Measurements from ENCODE around the gene HMX1.

DNA sequence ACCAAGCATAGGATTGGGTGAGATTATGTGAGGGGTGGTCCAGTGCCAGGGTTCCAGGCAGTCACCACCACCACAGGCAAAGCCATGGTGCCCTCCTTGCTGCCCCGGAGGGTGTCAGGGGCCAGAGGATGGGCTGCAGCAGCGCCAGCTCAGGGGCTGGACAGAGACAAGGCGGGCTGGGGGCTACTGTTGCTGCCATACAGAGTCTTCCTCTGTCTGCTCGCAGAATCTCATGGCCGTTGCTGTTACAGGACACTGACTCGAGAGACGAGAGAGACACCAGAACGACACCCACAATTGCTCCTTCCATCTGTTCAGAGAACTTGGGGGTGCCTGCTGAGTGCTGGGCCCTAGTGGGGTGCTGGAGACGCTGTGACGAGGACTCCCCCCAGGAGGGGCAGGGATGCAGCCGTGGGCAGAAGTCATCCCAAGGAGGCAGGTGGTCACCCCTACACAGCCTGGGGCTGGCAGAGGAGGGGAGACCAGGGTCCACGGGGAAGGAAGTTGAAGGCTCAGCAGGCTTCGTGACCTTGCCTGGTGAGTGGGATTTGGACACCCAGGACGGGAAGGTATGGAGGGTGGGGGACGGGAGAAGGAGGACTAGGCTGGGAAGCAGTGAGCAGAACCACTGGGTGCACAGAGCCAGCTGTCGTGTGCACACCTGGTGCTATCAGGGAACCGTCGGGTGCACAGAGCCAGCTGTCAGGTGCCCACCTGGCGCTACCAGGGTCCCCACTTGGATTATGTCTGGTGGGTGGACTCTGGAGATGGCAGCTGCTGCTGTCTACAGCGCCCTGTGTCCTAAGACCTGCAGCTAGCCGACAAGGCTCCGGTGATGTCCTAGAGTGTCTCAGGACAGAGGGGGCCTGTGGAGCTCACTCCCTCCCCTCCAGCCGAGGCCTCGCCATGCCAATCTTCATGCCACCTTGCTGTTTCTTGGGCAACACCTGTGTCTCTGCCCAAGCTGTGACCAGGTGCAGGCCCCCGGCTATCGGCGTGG, 43.9 kb upstream of the HMX1 start:
- TF ChIP-seq, protein P1, sequence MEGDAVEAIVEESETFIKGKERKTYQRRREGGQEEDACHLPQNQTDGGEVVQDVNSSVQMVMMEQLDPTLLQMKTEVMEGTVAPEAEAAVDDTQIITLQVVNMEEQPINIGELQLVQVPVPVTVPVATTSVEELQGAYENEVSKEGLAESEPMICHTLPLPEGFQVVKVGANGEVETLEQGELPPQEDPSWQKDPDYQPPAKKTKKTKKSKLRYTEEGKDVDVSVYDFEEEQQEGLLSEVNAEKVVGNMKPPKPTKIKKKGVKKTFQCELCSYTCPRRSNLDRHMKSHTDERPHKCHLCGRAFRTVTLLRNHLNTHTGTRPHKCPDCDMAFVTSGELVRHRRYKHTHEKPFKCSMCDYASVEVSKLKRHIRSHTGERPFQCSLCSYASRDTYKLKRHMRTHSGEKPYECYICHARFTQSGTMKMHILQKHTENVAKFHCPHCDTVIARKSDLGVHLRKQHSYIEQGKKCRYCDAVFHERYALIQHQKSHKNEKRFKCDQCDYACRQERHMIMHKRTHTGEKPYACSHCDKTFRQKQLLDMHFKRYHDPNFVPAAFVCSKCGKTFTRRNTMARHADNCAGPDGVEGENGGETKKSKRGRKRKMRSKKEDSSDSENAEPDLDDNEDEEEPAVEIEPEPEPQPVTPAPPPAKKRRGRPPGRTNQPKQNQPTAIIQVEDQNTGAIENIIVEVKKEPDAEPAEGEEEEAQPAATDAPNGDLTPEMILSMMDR (optimal IDR thresholded peaks at IDR 0.05 in 1 of 3, IDR thresholded peaks at IDR 0.05 in 1 of 3, conservative IDR thresholded peaks at IDR 0.05 in 1 of 3; ENCODE audit: extremely low read depth in 1 of 3, insufficient read depth in 2 of 3, low read length in 3 of 3) = no peak
- no peak for TF ChIP-seq EZH2 (IDR thresholded peaks at IDR 0.05; ENCODE audit: low read length)

Measured in keratinocyte (primary cell).